Hepatocyte (in vitro differentiated cells): ENCODE results near the gene USP12. TPM values are rescaled to one million over a fixed set of nuclear protein-coding genes. Genes with fewer than 3 reads are reported as not detected.

ENCODE experiments used
- DNase-seq: peaks from one replicate; pipeline ENCODE4 v3.0.0-alpha.2; 2016; ENCODE audit warnings: low spot score
- H2AFZ ChIP-seq: fragments of 200-600 bp; sonication (generic); 2 replicates; pipeline ENCODE4 v1.6.0; 2016; ENCODE audit warnings: antibody characterized with exemption, mild to moderate bottlenecking
- H3K27ac ChIP-seq: fragments of 200-600 bp; sonication (generic); 2 replicates; pipeline ENCODE4 v1.5.1; 2016; ENCODE audit warnings: mild to moderate bottlenecking
- H3K27me3 ChIP-seq: fragments of 200-600 bp; sonication (generic); 2 replicates; pipeline ENCODE4 v1.6.1; 2016
- H3K36me3 ChIP-seq: fragments of 200-600 bp; sonication (generic); replicated peaks from 2 replicates; pipeline ENCODE4 v1.5.1; 2016; ENCODE audit warnings: low read depth; ENCODE audit not compliant: insufficient read depth
- H3K4me1 ChIP-seq: fragments of 200-600 bp; sonication (generic); 2 replicates; pipeline ENCODE4 v1.5.1; 2016; ENCODE audit warnings: mild to moderate bottlenecking, moderate library complexity; ENCODE audit not compliant: insufficient read depth
- H3K4me2 ChIP-seq: fragments of 200-600 bp; sonication (generic); 2 replicates; pipeline ENCODE4 v1.6.0; 2016
- H3K4me3 ChIP-seq: fragments of 200-600 bp; sonication (generic); 2 replicates; pipeline ENCODE4 v1.5.1; 2016; ENCODE audit warnings: mild to moderate bottlenecking
- H3K79me2 ChIP-seq: fragments of 200-600 bp; sonication (generic); 2 replicates; pipeline ENCODE4 v1.6.0; 2017; ENCODE audit warnings: mild to moderate bottlenecking
- H3K9me2 ChIP-seq: fragments of 200-600 bp; sonication (generic); replicated peaks from 2 replicates; pipeline ENCODE4 v1.6.0; 2017; ENCODE audit warnings: mild to moderate bottlenecking; ENCODE audit not compliant: insufficient read depth
- H3K9me3 ChIP-seq: fragments of 200-600 bp; sonication (generic); 2 replicates; pipeline ENCODE4 v1.5.1; 2016; ENCODE audit warnings: low read depth, mild to moderate bottlenecking
- H4K20me1 ChIP-seq: fragments of 200-600 bp; sonication (generic); 2 replicates; pipeline ENCODE4 v1.6.0; 2016; ENCODE audit warnings: mild to moderate bottlenecking; ENCODE audit not compliant: insufficient read depth, poor library complexity, severe bottlenecking
- CTCF ChIP-seq: fragments of 200-600 bp; sonication (generic); IDR thresholded peaks from 2 replicates; pipeline ENCODE4 v1.5.1; 2016; ENCODE audit warnings: antibody characterized with exemption, mild to moderate bottlenecking; ENCODE audit not compliant: poor library complexity
- EZH2 ChIP-seq: fragments of 200-600 bp; sonication (generic); IDR thresholded peaks from 2 replicates; pipeline ENCODE4 v1.6.1; 2016; ENCODE audit warnings: antibody characterized with exemption, mild to moderate bottlenecking, borderline replicate concordance
- EZH2phosphoT487 ChIP-seq: fragments of 200-600 bp; sonication (generic); IDR thresholded peaks from one replicate; pipeline ENCODE4 v1.6.1; 2018; ENCODE audit warnings: antibody characterized with exemption, mild to moderate bottlenecking, low read depth, moderate library complexity; ENCODE audit not compliant: unreplicated experiment, severe bottlenecking
- WGBS: methylation state at CpG from one replicate; pipeline ENCODE4 v1.1.6; 2016; ENCODE audit warnings: low lambda C conversion rate; ENCODE audit errors: missing lambda C conversion rate; 5-methylcytosine and 5-hydroxymethylcytosine counted together
- polyA plus RNA-seq: library from polyadenylated mRNA; unstranded; fragments of >200 nt; fragmentation: Nextera tagmentation; extraction: Ambion mirVana; gene quantifications from 2 replicates; pipeline ENCODE4 v1.2.1, GENCODE V29; 2016
- total RNA-seq: library from RNA; depleted of rRNA; stranded (reverse); fragments of >200 nt; gene quantifications from 2 replicates; pipeline ENCODE4 v1.2.3, GENCODE V29; 2014

Gene USP12
- total and polyA plus RNA-seq, 2 experiments from 2014 or later, result 17.5 to 26.4 TPM

GRCh38 chr13:27101847-27102246, 69.8 kb downstream of the USP12 start:
- no peaks in the 10 kb centered on the region for H3K9me2 ChIP-seq
- peaks cover 4% of the 10 kb centered on the region for H4K20me1 ChIP-seq
- TF ChIP-seq CTCF (no peak), EZH2phosphoT487 (no peak), EZH2 (no peak)
- H3K36me3 ChIP-seq, result no peaks in the 10 kb centered on the region
- no peaks in the 10 kb centered on the region for H3K4me1 ChIP-seq
- 96% methylated on average over 3 of the region's 3 CpGs for WGBS
- no peak overlapping the region for H3K4me2 ChIP-seq
- no peak for DNase-seq
- peaks cover 16% of the 10 kb centered on the region for H3K79me2 ChIP-seq
- no peak overlapping the region for H2AFZ ChIP-seq
- H3K27me3 ChIP-seq, result no peaks in the 10 kb centered on the region
- H3K9me3 ChIP-seq, result no peaks in the 10 kb centered on the region
- no peak overlapping the region for H3K4me3 ChIP-seq
- H3K27ac ChIP-seq, result no peak overlapping the region

- Histone ChIP-seq H4K20me1 (peaks cover 4% of the 10 kb centered on the region), H3K27me3 (no peaks in the 10 kb centered on the region), H3K4me2 (no peak overlapping the region), H3K27ac (no peak overlapping the region), H3K4me1 (no peaks in the 10 kb centered on the region), H3K9me2 (no peaks in the 10 kb centered on the region), H2AFZ (no peak overlapping the region), H3K4me3 (no peak overlapping the region), H3K36me3 (no peaks in the 10 kb centered on the region), H3K9me3 (no peaks in the 10 kb centered on the region), H3K79me2 (peaks cover 10% of the 10 kb centered on the region)
- no peak for DNase-seq
- WGBS, result 100% methylated on average over 1 of the region's 1 CpG
- TF ChIP-seq EZH2phosphoT487 (no peak), EZH2 (no peak), CTCF (no peak)
Measured at GRCh38 chr13:27101289-27101688, 70.3 kb downstream of the USP12 start.

- Histone ChIP-seq H3K9me3 (no peaks in the 10 kb centered on the region), H3K4me2 (no peak overlapping the region), H3K27me3 (no peaks in the 10 kb centered on the region), H3K27ac (no peak overlapping the region), H2AFZ (no peak overlapping the region), H3K4me3 (no peak overlapping the region), H4K20me1 (no peaks in the 10 kb centered on the region), H3K9me2 (no peaks in the 10 kb centered on the region), H3K4me1 (no peaks in the 10 kb centered on the region), H3K36me3 (no peaks in the 10 kb centered on the region), H3K79me2 (no peaks in the 10 kb centered on the region)
- TF ChIP-seq EZH2phosphoT487, result no peak
- no peak for TF ChIP-seq EZH2
- no peak for TF ChIP-seq CTCF
- DNase-seq, result no peak
Measured at GRCh38 chr13:27097691-27098090, 73.9 kb downstream of the USP12 start.

- Histone ChIP-seq H3K79me2 (no peaks in the 10 kb centered on the region), H3K36me3 (no peaks in the 10 kb centered on the region), H2AFZ (no peak overlapping the region), H3K9me3 (no peaks in the 10 kb centered on the region), H3K4me2 (no peak overlapping the region), H3K4me3 (no peak overlapping the region), H3K27ac (no peak overlapping the region), H3K9me2 (no peaks in the 10 kb centered on the region), H4K20me1 (no peaks in the 10 kb centered on the region), H3K4me1 (no peaks in the 10 kb centered on the region), H3K27me3 (no peaks in the 10 kb centered on the region)
- 95% methylated on average over 4 of the region's 4 CpGs for WGBS
- TF ChIP-seq EZH2phosphoT487, result no peak
- no peak for TF ChIP-seq CTCF
- TF ChIP-seq EZH2, result no peak
- DNase-seq, result no peak
Measured at GRCh38 chr13:27091451-27091850, 80.2 kb downstream of the USP12 start.
